Prostate gland (tissue), 2 donors: Measurements from ENCODE around the gene TLR1. TPM values are rescaled to one million over a fixed set of nuclear protein-coding genes. Genes with fewer than 3 reads are reported as not detected.
A peak's percentile ranks its signal among the peaks of the same experiment; 100 is the strongest.

ENCODE experiments used
- DNase-seq: peaks from one replicate; pipeline ENCODE4 v3.0.0-alpha.2; 2019; ENCODE audit warnings: low spot score
- H3K27ac ChIP-seq, 2 donors: fragments of 200-600 bp; sonication (generic); 2 replicates each; pipeline ENCODE4 v1.5.1; 2017 to 2019
- H3K27me3 ChIP-seq: fragments of 200-600 bp; sonication (generic); replicated peaks from 2 replicates; pipeline ENCODE4 v1.5.1; 2019; ENCODE audit not compliant: insufficient read depth
- H3K36me3 ChIP-seq, 2 donors: fragments of 200-600 bp; sonication (generic); 1 replicate in 1 of 2; 2 replicates in 1 of 2; pipeline versions ENCODE4 v1.5.1 to v1.8.1; 2017 to 2019
- H3K4me1 ChIP-seq: fragments of 200-600 bp; sonication (generic); replicated peaks from 2 replicates; pipeline ENCODE4 v1.5.1; 2019
- H3K4me3 ChIP-seq, 2 donors: fragments of 200-600 bp; sonication (generic); 2 replicates each; pipeline ENCODE4 v1.5.1; 2017 to 2019
- H3K9me3 ChIP-seq: fragments of 200-600 bp; sonication (generic); 2 replicates; pipeline ENCODE4 v1.5.1; 2017
- POLR2A ChIP-seq: fragments of 450-650 bp; IDR thresholded peaks from one replicate; pipeline ENCODE4 v1.6.1; 2016; ENCODE audit warnings: antibody characterized with exemption, mild to moderate bottlenecking
- POLR2AphosphoS5 ChIP-seq: sonication (generic); formaldehyde crosslinking; IDR thresholded peaks from one replicate; pipeline ENCODE4 v1.6.1; 2017; ENCODE audit warnings: antibody characterized with exemption
- WGBS: methylation state at CpG from one replicate; pipeline ENCODE4 v1.1.5; 2018; 5-methylcytosine and 5-hydroxymethylcytosine counted together
- intact Hi-C: fragments of 100-400 bp; cut with DNase I; formaldehyde crosslinking; loops from one replicate; pipeline ENCODE4 v1.14.2; 2022
- total RNA-seq, 2 donors: library from RNA; depleted of rRNA; stranded (reverse); fragments of >200 nt; gene quantifications; one replicate each; pipeline ENCODE4 v1.1.0, GENCODE V29; 2016
- TF ChIP-seq, protein P1 (sequence below), 4 experiments: fragments of 200-600 bp in 2 of 4; fragments of 450-650 bp in 2 of 4; sonication (generic) in 2 of 4; IDR thresholded peaks; 1 replicate in 3 of 4; 2 replicates in 1 of 4; pipeline ENCODE4 v1.5.1; 2016 to 2019; ENCODE audit warnings: antibody characterized with exemption in 4 of 4, mild to moderate bottlenecking in 2 of 4, moderate library complexity in 2 of 4

TLR1 gene
- total RNA-seq: 1 to 10 TPM; 7.4 to 7.8 TPM

DNA sequence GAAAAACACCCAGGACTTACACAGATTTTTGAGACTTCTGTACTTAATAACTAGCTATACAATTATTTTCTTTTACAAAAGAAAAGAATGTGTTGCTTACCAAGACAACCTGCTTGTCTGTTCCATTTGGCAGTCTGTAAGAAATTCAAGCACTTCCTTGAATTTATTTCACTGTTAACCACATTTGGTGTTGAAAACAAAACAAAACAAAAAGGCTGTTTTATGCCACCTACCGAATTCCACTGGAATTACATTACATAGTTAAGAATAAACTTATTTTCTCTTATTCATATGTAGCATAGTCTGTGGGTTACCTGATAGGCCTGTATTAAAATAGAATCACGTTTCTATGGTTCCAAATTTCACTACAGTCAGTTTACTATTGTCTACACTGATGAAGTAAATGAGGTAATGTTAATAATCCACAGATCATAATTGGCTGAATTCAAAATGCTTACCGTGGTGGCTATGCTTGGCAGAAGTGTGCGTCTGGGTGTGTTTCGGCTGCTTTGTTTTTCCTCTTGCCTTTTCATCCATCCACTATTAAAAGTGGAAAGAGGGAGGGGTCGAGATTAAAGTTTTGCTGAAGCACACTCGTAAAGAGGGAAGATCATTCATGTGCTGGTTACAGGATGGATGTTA is at the start of gene TLR1:
TLR1 (minus strand) TSS at position 138 of the 642 bp plus-strand sequence. CDS start 5,960 bp downstream, outside the sequence.
- peak within 1 kb of the TSS; percentile 29 to 53 for H3K27ac ChIP-seq
- intact Hi-C loops: loop anchor here (5.0 kb wide), 1 partner anchor 42 kb away; no protein-coding TSS in a partner anchor
- TF ChIP-seq, protein P1, sequence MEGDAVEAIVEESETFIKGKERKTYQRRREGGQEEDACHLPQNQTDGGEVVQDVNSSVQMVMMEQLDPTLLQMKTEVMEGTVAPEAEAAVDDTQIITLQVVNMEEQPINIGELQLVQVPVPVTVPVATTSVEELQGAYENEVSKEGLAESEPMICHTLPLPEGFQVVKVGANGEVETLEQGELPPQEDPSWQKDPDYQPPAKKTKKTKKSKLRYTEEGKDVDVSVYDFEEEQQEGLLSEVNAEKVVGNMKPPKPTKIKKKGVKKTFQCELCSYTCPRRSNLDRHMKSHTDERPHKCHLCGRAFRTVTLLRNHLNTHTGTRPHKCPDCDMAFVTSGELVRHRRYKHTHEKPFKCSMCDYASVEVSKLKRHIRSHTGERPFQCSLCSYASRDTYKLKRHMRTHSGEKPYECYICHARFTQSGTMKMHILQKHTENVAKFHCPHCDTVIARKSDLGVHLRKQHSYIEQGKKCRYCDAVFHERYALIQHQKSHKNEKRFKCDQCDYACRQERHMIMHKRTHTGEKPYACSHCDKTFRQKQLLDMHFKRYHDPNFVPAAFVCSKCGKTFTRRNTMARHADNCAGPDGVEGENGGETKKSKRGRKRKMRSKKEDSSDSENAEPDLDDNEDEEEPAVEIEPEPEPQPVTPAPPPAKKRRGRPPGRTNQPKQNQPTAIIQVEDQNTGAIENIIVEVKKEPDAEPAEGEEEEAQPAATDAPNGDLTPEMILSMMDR (IDR thresholded peaks at IDR 0.05): peak in 3 of 4 experiments; percentile 43 to 79 (median 56)
- TF ChIP-seq POLR2AphosphoS5 (peak; percentile 15), POLR2A (no peak)
- no peaks in the 10 kb centered on the region for H3K36me3 ChIP-seq
- H3K9me3 ChIP-seq: no peaks in the 10 kb centered on the region
- 14% methylated on average over 7 of the region's 7 CpGs for WGBS
- no peak for DNase-seq
- no peaks in the 10 kb centered on the region for H3K4me1 ChIP-seq
- peak within 1 kb of the TSS in 1 of 2 donors; percentile 9 for H3K4me3 ChIP-seq
- H3K27me3 ChIP-seq: no peaks in the 10 kb centered on the region

DNA sequence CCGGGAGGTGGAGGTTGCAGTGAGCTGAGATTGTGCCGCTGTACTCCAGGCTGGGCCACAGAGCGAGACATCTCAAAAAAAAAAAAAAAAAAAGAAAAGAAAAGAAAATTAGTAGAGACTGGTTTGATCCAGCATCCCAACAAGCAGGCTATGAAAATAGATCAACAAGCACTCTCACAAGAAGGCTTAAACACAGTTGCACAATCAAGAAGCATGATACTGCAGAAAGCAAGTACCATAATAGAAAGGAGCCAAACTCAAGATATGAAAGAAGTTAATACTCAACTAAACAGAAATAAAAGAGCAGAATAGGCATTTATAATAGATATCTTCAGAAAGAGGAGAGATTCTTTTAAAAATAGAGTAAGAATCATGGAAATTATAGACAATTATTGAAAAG is 41.4 kb upstream of the TLR1 start:
- Histone ChIP-seq H3K4me1 (no peaks in the 10 kb centered on the region), H3K27ac (no peak overlapping the region), H3K4me3 (no peak overlapping the region), H3K9me3 (no peaks in the 10 kb centered on the region), H3K36me3 (no peaks in the 10 kb centered on the region), H3K27me3 (no peaks in the 10 kb centered on the region)
- intact Hi-C loops: no loop called here
- DNase-seq: no peak
- TF ChIP-seq POLR2AphosphoS5: no peak
- TF ChIP-seq, protein P1 (IDR thresholded peaks at IDR 0.05): no peak
- no peak for TF ChIP-seq POLR2A
- 81% methylated on average over 3 of the region's 3 CpGs for WGBS

DNA sequence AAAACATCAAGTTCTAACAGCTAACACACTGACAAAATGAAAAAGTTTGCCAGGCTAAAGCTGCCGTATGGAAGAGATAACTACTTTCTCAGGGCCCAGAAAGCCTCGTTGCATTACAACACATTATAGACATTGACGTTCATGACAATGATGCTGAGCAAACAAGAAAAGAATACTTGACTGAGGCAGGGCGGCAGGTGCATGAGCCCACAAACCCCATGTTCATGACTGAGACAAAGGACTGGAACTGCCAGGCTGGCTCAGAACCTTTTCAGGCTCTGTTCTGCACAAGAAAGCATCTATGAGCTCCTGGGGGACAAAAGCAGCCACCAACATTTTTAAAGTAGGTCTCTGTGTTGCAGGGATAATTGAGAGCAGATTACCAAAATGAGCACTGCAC is 38.4 kb upstream of the TLR1 start:
- Histone ChIP-seq H3K4me3 (no peak overlapping the region), H3K27ac (no peak overlapping the region), H3K4me1 (no peaks in the 10 kb centered on the region), H3K27me3 (no peaks in the 10 kb centered on the region), H3K9me3 (no peaks in the 10 kb centered on the region), H3K36me3 (no peaks in the 10 kb centered on the region)
- DNase-seq: no peak
- 55% methylated on average over 4 of the region's 4 CpGs for WGBS
- TF ChIP-seq POLR2AphosphoS5 (no peak), POLR2A (no peak)
- TF ChIP-seq, protein P1 (IDR thresholded peaks at IDR 0.05): no peak
- intact Hi-C loops: no loop called here

DNA sequence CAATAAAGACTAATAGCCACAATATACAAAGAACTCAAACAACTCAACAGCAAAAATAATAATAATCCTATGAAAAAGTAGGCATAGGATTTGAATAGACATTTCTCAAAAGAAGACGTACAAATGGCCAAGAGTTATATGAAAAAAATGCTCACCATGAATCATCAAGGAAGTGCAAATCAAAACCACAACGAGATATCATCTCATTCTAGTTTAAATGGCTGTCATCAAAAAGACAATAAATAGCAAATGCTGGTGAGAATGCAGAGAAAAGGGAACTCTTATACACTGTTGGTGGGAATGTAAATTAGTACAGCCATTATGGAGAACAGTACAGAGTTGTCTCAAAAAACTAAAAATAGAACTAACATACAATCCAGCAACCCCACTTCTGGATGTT is 33.3 kb upstream of the TLR1 start:
- Histone ChIP-seq H3K9me3 (no peaks in the 10 kb centered on the region), H3K36me3 (no peaks in the 10 kb centered on the region)
- TF ChIP-seq POLR2AphosphoS5 (no peak), POLR2A (no peak)
- TF ChIP-seq, protein P1 (IDR thresholded peaks at IDR 0.05): no peak

DNA sequence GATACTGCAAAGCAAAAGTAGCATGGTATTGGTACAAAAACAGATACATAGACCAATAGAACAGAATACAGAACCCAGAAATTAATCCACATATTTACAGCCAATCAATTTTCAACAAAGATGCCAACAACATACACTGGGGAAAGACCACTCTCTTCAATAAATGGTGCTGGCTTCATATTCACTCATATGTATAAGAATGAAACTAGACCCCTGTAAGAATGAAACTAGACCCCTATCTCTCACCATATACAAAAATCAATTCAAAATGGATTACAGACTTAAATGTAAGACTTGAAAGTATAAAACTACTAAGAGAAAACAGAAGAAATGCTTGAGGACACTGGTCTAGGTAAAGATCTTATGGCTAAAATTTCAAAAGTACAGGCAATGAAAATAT is 32.7 kb upstream of the TLR1 start:
- Histone ChIP-seq H3K36me3 (no peaks in the 10 kb centered on the region), H3K4me3 (no peak overlapping the region), H3K27me3 (no peaks in the 10 kb centered on the region), H3K4me1 (no peaks in the 10 kb centered on the region), H3K27ac (no peak overlapping the region), H3K9me3 (no peaks in the 10 kb centered on the region)
- no peak for DNase-seq
- TF ChIP-seq POLR2A (no peak), POLR2AphosphoS5 (no peak)
- TF ChIP-seq, protein P1 (IDR thresholded peaks at IDR 0.05): no peak
- intact Hi-C loops: no loop called here

More for the DNA sequence above, 33.3 kb upstream of the TLR1 start:
- H3K4me3 ChIP-seq: no peak overlapping the region
- no peaks in the 10 kb centered on the region for H3K4me1 ChIP-seq
- no peak for DNase-seq
- WGBS: 28% methylated on average over 2 of the region's 2 CpGs
- no peaks in the 10 kb centered on the region for H3K27me3 ChIP-seq
- no peak overlapping the region for H3K27ac ChIP-seq
- intact Hi-C loops: no loop called here
